Fibroblast of pulmonary artery (primary cell): Measurements from ENCODE around the gene AEBP1.
A peak's percentile ranks its signal among the peaks of the same experiment; 100 is the strongest.

Experiments
- DNase-seq: peaks from one replicate; pipeline ENCODE4 v3.0.0-alpha.2; 2010; ENCODE audit warnings: low read depth
- H3K4me3 ChIP-seq: replicated peaks from 2 replicates; pipeline ENCODE4 v1.5.1; 2011; ENCODE audit warnings: low read depth, mild to moderate bottlenecking, control low read depth, low read length, moderate library complexity
- TF ChIP-seq, protein P1 (sequence below): IDR thresholded peaks from 2 replicates; pipeline ENCODE4 v1.5.1; 2011; ENCODE audit warnings: mild to moderate bottlenecking, control low read depth, low read length, inconsistent platforms; ENCODE audit errors: missing control alignments

AEBP1 gene

DNA sequence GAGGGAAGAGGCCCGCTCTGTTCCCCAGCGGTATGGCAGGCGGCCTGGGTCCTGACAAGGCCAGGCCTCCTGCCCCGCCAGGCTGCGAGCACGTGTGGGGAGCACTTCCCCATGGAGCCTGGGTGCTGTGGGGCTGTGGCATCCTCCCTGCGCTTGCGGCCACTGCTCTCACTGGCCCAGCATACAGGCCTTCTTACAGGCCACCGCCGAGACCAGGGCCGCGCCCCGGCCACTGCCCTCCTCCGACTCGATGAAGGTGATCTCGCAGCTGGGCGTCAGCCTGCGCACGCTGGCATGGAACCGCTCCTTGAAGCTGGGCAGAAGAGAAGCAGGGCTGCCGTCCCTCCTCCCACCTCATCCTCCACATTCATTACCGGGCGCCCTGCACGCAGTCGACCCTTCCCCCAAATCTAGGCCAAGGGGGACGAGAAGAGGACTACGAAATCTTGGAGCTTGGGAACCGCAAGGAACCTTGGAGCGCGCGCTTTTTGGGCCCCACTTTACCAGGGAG lies 40.9 kb downstream of the AEBP1 start:
- TF ChIP-seq, protein P1, sequence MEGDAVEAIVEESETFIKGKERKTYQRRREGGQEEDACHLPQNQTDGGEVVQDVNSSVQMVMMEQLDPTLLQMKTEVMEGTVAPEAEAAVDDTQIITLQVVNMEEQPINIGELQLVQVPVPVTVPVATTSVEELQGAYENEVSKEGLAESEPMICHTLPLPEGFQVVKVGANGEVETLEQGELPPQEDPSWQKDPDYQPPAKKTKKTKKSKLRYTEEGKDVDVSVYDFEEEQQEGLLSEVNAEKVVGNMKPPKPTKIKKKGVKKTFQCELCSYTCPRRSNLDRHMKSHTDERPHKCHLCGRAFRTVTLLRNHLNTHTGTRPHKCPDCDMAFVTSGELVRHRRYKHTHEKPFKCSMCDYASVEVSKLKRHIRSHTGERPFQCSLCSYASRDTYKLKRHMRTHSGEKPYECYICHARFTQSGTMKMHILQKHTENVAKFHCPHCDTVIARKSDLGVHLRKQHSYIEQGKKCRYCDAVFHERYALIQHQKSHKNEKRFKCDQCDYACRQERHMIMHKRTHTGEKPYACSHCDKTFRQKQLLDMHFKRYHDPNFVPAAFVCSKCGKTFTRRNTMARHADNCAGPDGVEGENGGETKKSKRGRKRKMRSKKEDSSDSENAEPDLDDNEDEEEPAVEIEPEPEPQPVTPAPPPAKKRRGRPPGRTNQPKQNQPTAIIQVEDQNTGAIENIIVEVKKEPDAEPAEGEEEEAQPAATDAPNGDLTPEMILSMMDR: no peak
- DNase-seq: no peak
- H3K4me3 ChIP-seq: no peak overlapping the region

DNA sequence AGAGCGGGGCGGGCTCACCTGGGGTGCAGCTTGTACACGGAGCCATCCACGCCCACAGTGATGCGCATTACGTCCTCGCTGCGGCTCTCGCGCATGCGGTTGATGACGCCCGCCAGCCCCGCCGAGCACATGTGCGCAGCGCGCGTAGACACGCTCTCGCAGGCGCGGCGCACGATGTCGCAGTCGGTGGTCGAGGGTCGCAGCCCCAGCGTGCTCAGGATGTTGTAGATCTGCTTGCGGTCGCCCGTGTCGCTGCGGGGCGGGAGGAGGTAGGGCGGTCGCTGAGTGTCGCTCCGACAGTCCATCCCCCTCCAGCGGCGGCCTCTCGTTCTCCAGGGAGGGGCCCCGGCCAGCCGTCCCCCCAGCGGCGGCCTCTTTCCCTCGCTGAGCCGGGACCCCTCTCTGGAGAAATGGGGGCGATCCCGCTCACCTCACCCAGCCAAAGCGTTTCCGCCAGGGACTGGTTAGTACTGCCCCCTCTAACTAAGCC lies 41.4 kb downstream of the AEBP1 start:
- no peak for DNase-seq
- H3K4me3 ChIP-seq: peak overlapping the region; percentile 42
- TF ChIP-seq, protein P1: no peak

DNA sequence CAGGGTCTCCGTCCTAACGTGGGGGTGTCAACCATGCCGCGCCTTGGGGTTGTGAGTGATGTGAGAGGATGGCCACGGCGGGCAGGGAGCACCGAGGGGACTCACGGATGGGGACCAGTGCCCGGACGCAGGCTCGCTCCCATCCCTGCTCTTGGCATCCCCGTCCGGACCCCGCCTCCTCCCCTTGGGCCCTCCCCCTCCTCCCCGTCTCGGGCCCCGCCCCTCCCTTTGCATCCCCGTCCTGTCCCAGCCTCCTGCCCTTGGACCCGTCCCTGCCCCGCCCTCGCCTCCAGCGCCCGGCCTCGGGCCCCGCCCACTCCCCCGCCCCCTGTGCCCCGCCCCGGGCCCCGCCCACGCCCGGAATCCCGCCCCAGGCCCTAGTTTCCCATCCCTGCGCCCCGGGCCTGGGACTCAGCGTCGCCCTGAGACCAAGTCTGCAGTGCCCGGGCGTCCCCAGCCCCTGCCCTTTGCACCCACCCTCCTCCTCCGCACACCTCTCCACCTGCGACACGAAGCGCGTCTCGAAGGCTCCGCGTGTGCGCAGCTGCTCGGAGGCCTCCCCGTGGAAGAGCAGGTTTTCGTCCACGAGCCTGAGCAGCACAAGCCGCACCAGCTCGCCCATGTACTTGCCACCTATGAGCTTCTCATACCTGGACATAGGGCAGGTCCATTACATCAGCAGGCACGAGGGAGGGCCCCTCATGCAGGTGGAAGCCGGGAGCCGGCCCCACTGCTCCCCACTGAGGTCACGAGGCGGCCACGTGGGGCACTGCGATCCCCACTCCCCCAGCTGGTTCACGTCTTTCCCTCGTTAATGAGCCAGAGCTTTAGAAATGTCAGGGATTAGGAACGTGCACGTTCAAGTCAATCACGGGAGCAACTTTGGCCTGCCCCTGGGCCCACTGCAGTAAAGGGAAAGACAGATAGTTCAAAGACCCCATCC lies 42.1 kb downstream of the AEBP1 start:
- TF ChIP-seq, protein P1: no peak
- peak; percentile 59 for DNase-seq
- peak overlapping the region; percentile 42 for H3K4me3 ChIP-seq

DNA sequence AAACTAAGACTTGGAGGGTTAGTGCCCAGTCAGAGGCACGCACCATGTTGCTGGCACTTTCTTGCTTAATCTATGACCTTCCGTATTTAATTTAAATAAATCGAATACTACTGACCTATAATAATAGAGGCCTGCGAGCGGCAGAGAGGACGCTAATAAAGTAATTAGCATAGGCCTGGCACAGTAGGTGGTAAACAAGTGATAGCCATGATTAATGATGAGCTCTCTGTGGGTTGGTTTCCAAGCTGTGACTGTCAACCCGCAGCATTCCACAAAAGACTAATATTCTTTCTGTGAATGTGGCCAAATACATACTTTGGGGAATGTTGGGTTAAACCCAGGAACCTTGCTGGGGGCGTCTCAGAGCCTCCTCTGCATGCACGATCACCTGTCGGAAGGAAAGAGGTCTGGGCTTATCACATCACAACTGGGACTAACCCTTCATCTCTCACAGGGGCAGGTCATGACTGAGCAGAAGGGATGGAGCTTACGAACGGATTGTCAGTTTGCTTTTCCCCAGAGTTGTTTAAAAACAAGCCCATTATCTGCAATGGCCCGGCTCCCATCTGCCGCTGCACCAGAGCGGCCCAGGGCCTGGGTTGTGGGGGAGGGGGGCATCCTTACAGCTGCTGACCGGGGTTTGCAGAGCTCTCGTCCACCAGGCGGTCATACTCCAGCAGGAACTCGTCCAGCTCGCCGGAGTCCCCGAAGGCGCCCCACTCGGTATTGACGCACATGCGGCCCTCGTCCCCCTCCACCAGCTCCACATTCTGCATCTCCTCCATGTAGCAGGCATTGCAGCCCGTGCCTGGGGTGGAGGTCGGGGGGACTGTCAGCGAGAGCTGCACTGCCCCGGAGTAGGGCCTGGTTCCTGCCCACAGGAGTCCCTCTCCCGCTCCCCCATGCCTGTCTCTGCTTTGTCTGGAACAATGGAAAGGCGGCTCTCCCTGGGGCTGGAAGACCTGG lies 43.2 kb downstream of the AEBP1 start:
- TF ChIP-seq, protein P1: no peak
- DNase-seq: no peak
- H3K4me3 ChIP-seq: no peak overlapping the region

DNA sequence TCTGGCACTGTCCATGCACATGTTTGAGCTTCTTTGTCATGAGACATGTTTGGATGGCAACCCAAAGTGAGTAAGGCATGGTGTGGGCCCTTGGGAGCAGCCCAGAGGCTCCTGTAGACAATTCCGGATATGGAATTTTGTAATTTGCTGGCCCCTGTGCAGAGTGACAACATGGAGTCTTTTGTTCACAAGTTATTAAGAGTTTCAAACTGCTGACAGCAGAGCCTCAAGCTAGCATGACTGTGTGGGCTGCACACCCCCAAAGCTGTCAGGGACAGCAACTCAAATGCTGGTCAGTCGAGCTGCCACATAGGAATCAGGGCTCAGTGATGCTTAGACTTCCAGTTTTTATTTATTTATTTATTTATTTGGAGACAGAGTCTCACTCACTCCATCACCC lies 44.0 kb downstream of the AEBP1 start:
- TF ChIP-seq, protein P1: no peak
- DNase-seq: no peak
- no peak overlapping the region for H3K4me3 ChIP-seq

DNA sequence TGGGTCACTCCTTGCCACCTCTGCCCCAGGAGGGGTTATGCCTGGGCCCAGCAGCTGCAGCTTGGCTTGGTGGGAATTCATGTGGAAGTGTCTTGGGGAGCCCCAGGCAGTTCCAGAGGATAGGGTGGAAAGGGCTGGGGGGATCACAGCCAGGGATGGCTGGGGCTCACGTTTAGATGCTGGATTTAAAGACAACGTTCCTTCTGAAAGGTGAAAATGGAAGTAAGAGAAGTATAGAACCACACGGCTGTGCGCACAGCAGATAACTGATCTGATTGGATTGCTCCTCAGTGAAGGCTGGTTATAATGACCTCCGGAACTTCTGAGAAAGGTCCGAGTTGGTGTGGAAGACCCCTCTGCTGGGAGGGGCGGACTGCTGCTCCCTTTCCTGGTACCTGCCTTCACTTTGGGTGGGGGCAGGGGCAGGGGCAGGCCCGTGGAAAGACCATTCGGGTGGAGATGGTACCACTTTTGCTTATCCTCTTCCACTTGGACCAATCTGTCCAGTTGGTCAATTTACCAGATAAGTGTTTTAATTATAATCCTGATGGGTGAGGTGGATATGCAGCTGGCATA lies 44.9 kb downstream of the AEBP1 start:
- no peak overlapping the region for H3K4me3 ChIP-seq
- DNase-seq: no peak
- TF ChIP-seq, protein P1: no peak
